Stomach (tissue), 4 donors: ENCODE measurements around the gene GP5.

Experiments used
- POLR2A ChIP-seq, 4 donors: fragments of 450-650 bp; IDR thresholded peaks; one replicate each; pipeline ENCODE4 v1.6.1; 2016; ENCODE audit warnings: antibody characterized with exemption in 4 of 4, control low read depth in 2 of 4, mild to moderate bottlenecking in 1 of 4, moderate library complexity in 1 of 4
- POLR2AphosphoS5 ChIP-seq, 3 donors: sonication (generic); formaldehyde crosslinking; IDR thresholded peaks; one replicate each; pipeline ENCODE4 v1.6.1; 2016; ENCODE audit warnings: antibody characterized with exemption in 3 of 3
- TF ChIP-seq, protein P1 (sequence below), 7 experiments: fragments of 450-650 bp in 4 of 7; fragments of 200-600 bp in 3 of 7; sonication (generic) in 3 of 7; IDR thresholded peaks; one replicate each; pipeline ENCODE4 v1.5.1; 2016 to 2019; ENCODE audit warnings: antibody characterized with exemption in 7 of 7, control low read depth in 2 of 7, mild to moderate bottlenecking in 1 of 7

DNA sequence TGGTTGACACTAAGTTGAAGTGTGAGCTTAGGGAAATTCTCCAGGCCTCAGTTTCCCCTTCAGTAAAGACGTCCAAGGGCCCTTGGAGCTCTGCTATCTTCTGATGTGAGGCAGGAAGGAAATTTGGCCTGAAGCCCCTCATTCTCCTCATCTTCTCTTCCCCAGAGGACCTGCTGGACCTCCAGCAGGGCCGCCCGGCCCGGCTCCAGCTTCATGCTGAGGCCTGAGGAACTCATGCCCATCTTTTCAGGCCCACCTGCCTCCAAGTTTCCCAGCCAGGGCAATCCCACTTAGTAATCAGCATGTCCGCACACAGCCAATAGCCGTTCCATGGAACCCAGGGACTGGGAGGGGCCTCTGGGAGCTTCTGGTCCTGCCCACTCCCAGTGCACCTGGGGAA, 33.5 kb downstream of the GP5 start:
- TF ChIP-seq, protein P1, sequence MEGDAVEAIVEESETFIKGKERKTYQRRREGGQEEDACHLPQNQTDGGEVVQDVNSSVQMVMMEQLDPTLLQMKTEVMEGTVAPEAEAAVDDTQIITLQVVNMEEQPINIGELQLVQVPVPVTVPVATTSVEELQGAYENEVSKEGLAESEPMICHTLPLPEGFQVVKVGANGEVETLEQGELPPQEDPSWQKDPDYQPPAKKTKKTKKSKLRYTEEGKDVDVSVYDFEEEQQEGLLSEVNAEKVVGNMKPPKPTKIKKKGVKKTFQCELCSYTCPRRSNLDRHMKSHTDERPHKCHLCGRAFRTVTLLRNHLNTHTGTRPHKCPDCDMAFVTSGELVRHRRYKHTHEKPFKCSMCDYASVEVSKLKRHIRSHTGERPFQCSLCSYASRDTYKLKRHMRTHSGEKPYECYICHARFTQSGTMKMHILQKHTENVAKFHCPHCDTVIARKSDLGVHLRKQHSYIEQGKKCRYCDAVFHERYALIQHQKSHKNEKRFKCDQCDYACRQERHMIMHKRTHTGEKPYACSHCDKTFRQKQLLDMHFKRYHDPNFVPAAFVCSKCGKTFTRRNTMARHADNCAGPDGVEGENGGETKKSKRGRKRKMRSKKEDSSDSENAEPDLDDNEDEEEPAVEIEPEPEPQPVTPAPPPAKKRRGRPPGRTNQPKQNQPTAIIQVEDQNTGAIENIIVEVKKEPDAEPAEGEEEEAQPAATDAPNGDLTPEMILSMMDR (IDR thresholded peaks at IDR 0.05), result no peak
- TF ChIP-seq POLR2AphosphoS5 (IDR thresholded peaks at IDR 0.05) (no peak), POLR2A (IDR thresholded peaks at IDR 0.05) (no peak)
